HL-60 (cell line): ENCODE measurements around the gene SLC10A3.

Experiments
- DNase-seq, 2 experiments: peaks; one replicate each; pipeline ENCODE4 v3.0.0-alpha.2; 2010 to 2020; ENCODE audit warnings: low read depth in 1 of 2, low spot score in 1 of 2
- H3K27ac ChIP-seq: fragments of 250-450 bp; sonication (Bioruptor Pico); replicated peaks from 2 replicates; pipeline ENCODE4 v1.5.1; 2020; ENCODE audit warnings: mild to moderate bottlenecking, moderate library complexity
- H3K27me3 ChIP-seq: fragments of 250-450 bp; sonication (Bioruptor Pico); 2 replicates; pipeline ENCODE4 v1.5.1; 2021; ENCODE audit warnings: mild to moderate bottlenecking, moderate library complexity; ENCODE audit not compliant: insufficient read depth, poor library complexity, severe bottlenecking
- H3K4me3 ChIP-seq: replicated peaks from 2 replicates; pipeline ENCODE4 v1.5.1; 2011; ENCODE audit warnings: mild to moderate bottlenecking, control low read depth, low read length; ENCODE audit not compliant: insufficient read depth
- CTCF ChIP-seq: IDR thresholded peaks from one replicate; pipeline ENCODE4 v1.5.1; 2011; ENCODE audit warnings: low read length, control low read depth, inconsistent platforms; ENCODE audit not compliant: insufficient read depth
- GABPA ChIP-seq: IDR thresholded peaks from 2 replicates; pipeline ENCODE4 v1.6.1; 2012; ENCODE audit warnings: low read depth
- POLR2AphosphoS5 ChIP-seq: IDR thresholded peaks from 2 replicates; pipeline ENCODE4 v1.6.1; 2012; ENCODE audit warnings: low read depth
- REST ChIP-seq: IDR thresholded peaks from 2 replicates; pipeline ENCODE4 v1.6.1; 2012; ENCODE audit warnings: low read depth; ENCODE audit not compliant: insufficient replicate concordance
- SPI1 ChIP-seq: IDR thresholded peaks from 2 replicates; pipeline ENCODE4 v1.6.1; 2012; ENCODE audit warnings: low read depth, mild to moderate bottlenecking, borderline replicate concordance

The SLC10A3 gene

GRCh38 chrX:154445776-154446175 lies 44.7 kb downstream of the SLC10A3 start:
- DNase-seq, result no peak
- no peak overlapping the region for H3K4me3 ChIP-seq
- H3K27me3 ChIP-seq, result no peaks in the 10 kb centered on the region
- H3K27ac ChIP-seq, result no peak overlapping the region
- TF ChIP-seq SPI1 (no peak), CTCF (no peak), GABPA (no peak), REST (no peak), POLR2AphosphoS5 (no peak)

GRCh38 chrX:154444755-154445246 lies 45.6 kb downstream of the SLC10A3 start:
- TF ChIP-seq REST (no peak), SPI1 (no peak), CTCF (no peak), GABPA (no peak), POLR2AphosphoS5 (no peak)
- H3K27ac ChIP-seq, result no peak overlapping the region
- DNase-seq, result no peak
- no peaks in the 10 kb centered on the region for H3K27me3 ChIP-seq
- peak overlapping the region; percentile 46 for H3K4me3 ChIP-seq

DNA sequence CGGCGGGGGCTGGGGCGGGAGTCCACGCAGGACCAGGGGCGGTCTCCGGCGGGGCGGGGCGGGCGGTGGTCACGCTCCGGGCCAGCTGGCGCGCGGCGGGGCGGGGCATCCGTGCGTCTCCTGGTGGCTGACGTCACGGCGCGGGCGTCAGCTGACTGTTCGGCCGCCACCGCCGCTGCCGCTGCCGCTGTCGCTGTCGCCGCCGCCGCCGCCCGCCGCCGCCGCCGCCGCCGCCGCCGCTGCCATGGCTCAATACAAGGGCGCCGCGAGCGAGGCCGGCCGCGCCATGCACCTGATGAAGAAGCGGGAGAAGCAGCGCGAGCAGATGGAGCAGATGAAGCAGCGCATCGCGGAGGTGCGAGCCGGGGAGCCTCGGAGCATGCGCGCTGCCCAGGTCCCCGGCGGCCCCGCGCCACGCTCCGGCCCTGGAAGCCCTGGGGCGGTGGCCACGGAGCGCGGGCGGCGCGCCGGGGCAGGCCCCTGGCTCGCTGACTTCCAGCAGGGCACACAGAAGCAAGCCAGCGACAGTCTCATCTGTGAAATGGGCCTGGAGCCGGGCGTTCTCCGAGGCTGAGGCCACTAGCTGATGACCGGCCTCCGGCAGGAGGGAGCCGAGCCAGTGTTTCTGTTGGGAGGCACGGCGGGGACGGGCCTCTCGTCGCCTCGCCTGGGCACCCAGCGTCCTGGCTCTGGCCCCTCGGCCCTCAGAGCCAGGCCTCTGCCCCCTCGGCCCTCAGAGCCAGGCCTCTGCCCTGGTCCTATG lies 46.3 kb downstream of the SLC10A3 start, which contains the start of gene FAM50A:
Gene FAM50A, plus strand, starts transcription at position 150 of the 763 bp plus-strand sequence. Its CDS starts 95 bp downstream, at position 245.
- no peak for TF ChIP-seq REST
- no peak for TF ChIP-seq SPI1
- no peak for TF ChIP-seq GABPA
- no peak for TF ChIP-seq CTCF
- TF ChIP-seq POLR2AphosphoS5, result no peak
- Histone ChIP-seq H3K4me3 (peak within 1 kb of the TSS; percentile 46), H3K27ac (no peak within 1 kb of the TSS), H3K27me3 (no peaks in the 10 kb centered on the region)
- peak in 1 of 2 experiments; percentile 42 for DNase-seq
